Naive thymus-derived CD4-positive, alpha-beta T cell (primary cell): ENCODE results near the gene CCDC127. TPM values are rescaled to one million over a fixed set of nuclear protein-coding genes. Genes with fewer than 3 reads are reported as not detected.
"Not testable (repeated sequence)": the region's sequence is repeated elsewhere in the genome, so short reads cannot be mapped to it uniquely, and the experiment has no call there.

Source experiments
- ATAC-seq: fragments of 150-1000 bp; cut with Tn5 transposase; 2 replicates; pipeline ENCODE4 v1.10.0; 2021; ENCODE audit warnings: mild to moderate bottlenecking, moderate library complexity
- CTCF ChIA-PET: fragments of 350-600 bp; sonication (Branson Sonifier 250); formaldehyde crosslinking; loops from one replicate; lab custom pipeline; 2021; ENCODE audit warnings: antibody characterized with exemption; lab: Charles Lee
- POLR2A ChIA-PET: fragments of 350-600 bp; sonication (Branson Sonifier 250); formaldehyde crosslinking; loops from one replicate; lab custom pipeline; 2021; ENCODE audit warnings: antibody characterized with exemption, inconsistent platforms; lab: Charles Lee
- DNase-seq, 9 donors: peaks; one replicate each; pipeline versions ENCODE4 v3.0.0 to v3.0.0-alpha.2; 2020 to 2022; ENCODE audit warnings: mixed read lengths in 1 of 9
- H3K27ac ChIP-seq: one replicate; pipeline ENCODE4 v1.7.0; 2013; ENCODE audit warnings: mild to moderate bottlenecking, low read depth, low read length, moderate library complexity
- H3K27me3 ChIP-seq, 2 donors: one replicate each; pipeline ENCODE4 v1.7.0; 2013; ENCODE audit warnings: low read length in 2 of 2, mild to moderate bottlenecking in 2 of 2, moderate library complexity in 2 of 2; ENCODE audit not compliant: control insufficient read depth in 2 of 2, insufficient read depth in 2 of 2
- H3K36me3 ChIP-seq, 3 experiments: 1 replicate in 2 of 3; 2 replicates in 1 of 3; pipeline ENCODE4 v1.7.0; 2013; ENCODE audit warnings: low read length in 3 of 3, mild to moderate bottlenecking in 3 of 3, moderate library complexity in 1 of 3; ENCODE audit not compliant: insufficient read depth in 3 of 3, control insufficient read depth in 2 of 3
- H3K4me1 ChIP-seq, 2 donors: one replicate each; pipeline ENCODE4 v1.7.0; 2013; ENCODE audit warnings: low read length in 2 of 2, mild to moderate bottlenecking in 2 of 2, moderate library complexity in 1 of 2; ENCODE audit not compliant: control insufficient read depth in 2 of 2, insufficient read depth in 2 of 2
- H3K4me3 ChIP-seq: 2 replicates; pipeline ENCODE4 v1.7.0; 2013; ENCODE audit warnings: mild to moderate bottlenecking, low read length
- H3K9me3 ChIP-seq, 3 experiments: 1 replicate in 2 of 3; 2 replicates in 1 of 3; pipeline ENCODE4 v1.7.0; 2013; ENCODE audit warnings: low read length in 3 of 3; ENCODE audit not compliant: control insufficient read depth in 2 of 3
- H3K27ac Mint-ChIP-seq, 9 donors: one replicate each; pipeline ENCODE4 v1.8.0; 2020 to 2022; ENCODE audit warnings: mixed read lengths in 9 of 9, mild to moderate bottlenecking in 8 of 9, moderate library complexity in 5 of 9, inconsistent platforms in 2 of 9
- H3K27me3 Mint-ChIP-seq, 5 donors: one replicate each; pipeline ENCODE4 v1.8.0; 2021 to 2022; ENCODE audit warnings: mixed read lengths in 5 of 5, mild to moderate bottlenecking in 1 of 5
- H3K36me3 Mint-ChIP-seq, 5 donors: one replicate each; pipeline ENCODE4 v1.8.0; 2020 to 2022; ENCODE audit warnings: mixed read lengths in 5 of 5, mild to moderate bottlenecking in 3 of 5, inconsistent platforms in 1 of 5
- H3K4me1 Mint-ChIP-seq, 7 donors: one replicate each; pipeline ENCODE4 v1.8.0; 2020 to 2022; ENCODE audit warnings: mixed read lengths in 7 of 7, mild to moderate bottlenecking in 3 of 7, inconsistent platforms in 1 of 7
- H3K4me3 Mint-ChIP-seq, 10 donors: one replicate each; pipeline ENCODE4 v1.8.0; 2020 to 2022; ENCODE audit warnings: mild to moderate bottlenecking in 10 of 10, mixed read lengths in 10 of 10, moderate library complexity in 6 of 10, inconsistent platforms in 2 of 10
- H3K9me3 Mint-ChIP-seq, 11 donors: one replicate each; pipeline ENCODE4 v1.8.0; 2020 to 2022; ENCODE audit warnings: mixed read lengths in 11 of 11, mild to moderate bottlenecking in 4 of 11, inconsistent platforms in 1 of 11, moderate library complexity in 1 of 11
- intact Hi-C, 2 donors: fragments of 100-400 bp; cut with micrococcal nuclease; formaldehyde crosslinking; loops; one replicate each; pipeline ENCODE4 v1.15.1; 2023
- polyA plus RNA-seq, 2 donors: library from polyadenylated mRNA; unstranded; fragments of 300-500 nt; fragmentation: Illumina TruSeq; gene quantifications; one replicate each; pipeline ENCODE4 v1.2.3, GENCODE V29; 2021
- total RNA-seq, 6 experiments: library from RNA in 5 of 6; stranded (reverse) in 5 of 6; gene quantifications; 1 replicate in 5 of 6; 2 replicates in 1 of 6; pipeline ENCODE4 v1.2.3 and lab custom pipeline; 2021 to 2026

Gene CCDC127
- total and polyA plus RNA-seq, 7 experiments from 2014 or later, result 2.9 to 9.7 (median 5.6) TPM

GRCh38 chr5:166441-167372 is 51.2 kb downstream of the CCDC127 start:
- Histone ChIP-seq H3K36me3 (no peaks in the 10 kb centered on the region), H3K27ac (no peak overlapping the region), H3K27me3 (no peaks in the 10 kb centered on the region), H3K4me3 (no peak overlapping the region), H3K4me1 (no peaks in the 10 kb centered on the region), H3K9me3 (no peaks in the 10 kb centered on the region)
- Mint-ChIP-seq H3K27ac (no peak overlapping the region), H3K27me3 (no peaks in the 10 kb centered on the region), H3K4me1 (no peaks in the 10 kb centered on the region), H3K4me3 (no peak overlapping the region), H3K9me3 (no peaks in the 10 kb centered on the region), H3K36me3 (no peaks in the 10 kb centered on the region)
- ChIA-PET POLR2A (no interaction called here), CTCF (no interaction called here)
- no peak for ATAC-seq
- intact Hi-C loops, result no loop called here
- no peak for DNase-seq

- H3K27me3 ChIP-seq, POLR2A ChIA-PET, H3K9me3 ChIP-seq, H3K9me3 Mint-ChIP-seq, H3K36me3 Mint-ChIP-seq, H3K27ac ChIP-seq, H3K27ac Mint-ChIP-seq, H3K36me3 ChIP-seq, H3K4me1 Mint-ChIP-seq, CTCF ChIA-PET, DNase-seq, H3K4me3 Mint-ChIP-seq, ATAC-seq, intact Hi-C loops, H3K4me1 ChIP-seq, H3K4me3 ChIP-seq: not testable (repeated sequence)
- H3K27me3 Mint-ChIP-seq, result peaks cover 0 to 17% (median 10%) of the 10 kb centered on the region in 5 donors
Observed at GRCh38 chr5:164783-165182, 53.2 kb downstream of the CCDC127 start.

GRCh38 chr5:164244-164643 is 53.7 kb downstream of the CCDC127 start:
- H3K4me3 Mint-ChIP-seq, result no peak overlapping the region
- H3K36me3 Mint-ChIP-seq, result no peaks in the 10 kb centered on the region
- no peaks in the 10 kb centered on the region for H3K4me1 Mint-ChIP-seq
- no peak overlapping the region for H3K27ac Mint-ChIP-seq
- Histone ChIP-seq H3K27ac (no peak overlapping the region), H3K4me3 (no peak overlapping the region), H3K27me3 (no peaks in the 10 kb centered on the region), H3K9me3 (no peaks in the 10 kb centered on the region), H3K4me1 (no peaks in the 10 kb centered on the region), H3K36me3 (no peaks in the 10 kb centered on the region)
- CTCF ChIA-PET, result no interaction called here
- intact Hi-C loops, result no loop called here
- DNase-seq (no peak), ATAC-seq (no peak)
- POLR2A ChIA-PET, result no interaction called here
- H3K27me3 Mint-ChIP-seq, result peaks cover 2 to 21% (median 16%) of the 10 kb centered on the region in 5 donors
- no peaks in the 10 kb centered on the region for H3K9me3 Mint-ChIP-seq

GRCh38 chr5:163841-164240 is 54.1 kb downstream of the CCDC127 start:
- Histone ChIP-seq H3K36me3 (no peaks in the 10 kb centered on the region), H3K9me3 (no peaks in the 10 kb centered on the region), H3K27ac (no peak overlapping the region), H3K4me1 (no peaks in the 10 kb centered on the region), H3K27me3 (no peaks in the 10 kb centered on the region), H3K4me3 (no peak overlapping the region)
- peaks cover 3 to 25% (median 20%) of the 10 kb centered on the region in 5 donors for H3K27me3 Mint-ChIP-seq
- no peak overlapping the region for H3K4me3 Mint-ChIP-seq
- H3K36me3 Mint-ChIP-seq, result no peaks in the 10 kb centered on the region
- DNase-seq, result no peak
- intact Hi-C loops, result no loop called here
- H3K4me1 Mint-ChIP-seq, result no peaks in the 10 kb centered on the region
- no peak for ATAC-seq
- POLR2A ChIA-PET, result no interaction called here
- H3K9me3 Mint-ChIP-seq, result no peaks in the 10 kb centered on the region
- CTCF ChIA-PET, result no interaction called here
- no peak overlapping the region for H3K27ac Mint-ChIP-seq

- peaks cover 3 to 25% (median 20%) of the 10 kb centered on the region in 5 donors for H3K27me3 Mint-ChIP-seq
- no peak overlapping the region for H3K27ac Mint-ChIP-seq
- Histone ChIP-seq H3K4me3 (no peak overlapping the region), H3K27me3 (no peaks in the 10 kb centered on the region), H3K36me3 (no peaks in the 10 kb centered on the region), H3K4me1 (no peaks in the 10 kb centered on the region), H3K9me3 (no peaks in the 10 kb centered on the region), H3K27ac (no peak overlapping the region)
- ATAC-seq (no peak), DNase-seq (no peak)
- intact Hi-C loops, result no loop called here
- H3K4me1 Mint-ChIP-seq, result no peaks in the 10 kb centered on the region
- ChIA-PET POLR2A (no interaction called here), CTCF (no interaction called here)
- H3K4me3 Mint-ChIP-seq, result no peak overlapping the region
- H3K36me3 Mint-ChIP-seq, result no peaks in the 10 kb centered on the region
- peaks cover 0 to 1% (median 0%) of the 10 kb centered on the region in 11 donors for H3K9me3 Mint-ChIP-seq
Observed at GRCh38 chr5:163338-163620, 54.7 kb downstream of the CCDC127 start.

- Histone ChIP-seq H3K4me3 (no peak overlapping the region), H3K36me3 (no peaks in the 10 kb centered on the region), H3K27me3 (no peaks in the 10 kb centered on the region), H3K4me1 (no peaks in the 10 kb centered on the region), H3K27ac (no peak overlapping the region), H3K9me3 (no peaks in the 10 kb centered on the region)
- Mint-ChIP-seq H3K36me3 (no peaks in the 10 kb centered on the region), H3K9me3 (peaks cover 0 to 1% (median 0%) of the 10 kb centered on the region in 11 donors), H3K4me3 (no peak overlapping the region), H3K4me1 (no peaks in the 10 kb centered on the region), H3K27me3 (peaks cover 3 to 25% (median 20%) of the 10 kb centered on the region in 5 donors), H3K27ac (no peak overlapping the region)
- DNase-seq (no peak), ATAC-seq (no peak)
- intact Hi-C loops, result no loop called here
- ChIA-PET CTCF (no interaction called here), POLR2A (no interaction called here)
Observed at GRCh38 chr5:162565-163337, 55.2 kb downstream of the CCDC127 start.
